Endothelial cell of umbilical vein (primary cell): ENCODE measurements around the gene DUSP5.
"Not testable (repeated sequence)": the region's sequence is repeated elsewhere in the genome, so short reads cannot be mapped to it uniquely, and the experiment has no call there.

ENCODE experiments used
- CTCF ChIP-seq, 2 donors: IDR thresholded peaks; 1 replicate in 1 of 2; 2 replicates in 1 of 2; pipeline ENCODE4 v1.5.1; 2011; ENCODE audit warnings: low read length in 2 of 2, mild to moderate bottlenecking in 2 of 2, moderate library complexity in 2 of 2, control low read depth in 1 of 2, inconsistent platforms in 1 of 2, low read depth in 1 of 2; ENCODE audit not compliant: insufficient read depth in 1 of 2; ENCODE audit errors: extremely low read depth in 1 of 2
- EZH2 ChIP-seq: IDR thresholded peaks from 2 replicates; pipeline ENCODE4 v1.6.1; 2012; ENCODE audit warnings: borderline replicate concordance, low read depth, mild to moderate bottlenecking, moderate library complexity, low read length, inconsistent platforms; ENCODE audit not compliant: severe bottlenecking

- TF ChIP-seq CTCF (IDR thresholded peaks at IDR 0.05; ENCODE audit: extremely low read depth in 1 of 2, insufficient read depth in 1 of 2, low read depth in 1 of 2, low read length in 2 of 2); EZH2: not testable (repeated sequence)
These were observed 31.4 kb downstream of the DUSP5 start for GRCh38 chr10:110528997-110529524.
